ENCODE data around the gene VAV3.

- TF ChIP-seq CTCF (optimal IDR thresholded peaks at IDR 0.05 in 1 of 3, IDR thresholded peaks at IDR 0.05 in 1 of 3, conservative IDR thresholded peaks at IDR 0.05 in 1 of 3; ENCODE audit: extremely low read depth in 1 of 3, insufficient read depth in 2 of 3, low read length in 3 of 3) (no peak), EZH2 (IDR thresholded peaks at IDR 0.05; ENCODE audit: low read length) (no peak)
Observed at GRCh38 chr1:107940017-107940577, 24.9 kb downstream of the VAV3 start.
